HG03442 (cell line): ENCODE results near the gene MIPOL1.

ENCODE experiments used
- ATAC-seq: cut with Tn5 transposase; IDR thresholded peaks from one replicate; pipeline ENCODE4 v1.9.1; 2021; ENCODE audit warnings: mild to moderate bottlenecking, moderate library complexity; ENCODE audit not compliant: unreplicated experiment

Gene MIPOL1

DNA sequence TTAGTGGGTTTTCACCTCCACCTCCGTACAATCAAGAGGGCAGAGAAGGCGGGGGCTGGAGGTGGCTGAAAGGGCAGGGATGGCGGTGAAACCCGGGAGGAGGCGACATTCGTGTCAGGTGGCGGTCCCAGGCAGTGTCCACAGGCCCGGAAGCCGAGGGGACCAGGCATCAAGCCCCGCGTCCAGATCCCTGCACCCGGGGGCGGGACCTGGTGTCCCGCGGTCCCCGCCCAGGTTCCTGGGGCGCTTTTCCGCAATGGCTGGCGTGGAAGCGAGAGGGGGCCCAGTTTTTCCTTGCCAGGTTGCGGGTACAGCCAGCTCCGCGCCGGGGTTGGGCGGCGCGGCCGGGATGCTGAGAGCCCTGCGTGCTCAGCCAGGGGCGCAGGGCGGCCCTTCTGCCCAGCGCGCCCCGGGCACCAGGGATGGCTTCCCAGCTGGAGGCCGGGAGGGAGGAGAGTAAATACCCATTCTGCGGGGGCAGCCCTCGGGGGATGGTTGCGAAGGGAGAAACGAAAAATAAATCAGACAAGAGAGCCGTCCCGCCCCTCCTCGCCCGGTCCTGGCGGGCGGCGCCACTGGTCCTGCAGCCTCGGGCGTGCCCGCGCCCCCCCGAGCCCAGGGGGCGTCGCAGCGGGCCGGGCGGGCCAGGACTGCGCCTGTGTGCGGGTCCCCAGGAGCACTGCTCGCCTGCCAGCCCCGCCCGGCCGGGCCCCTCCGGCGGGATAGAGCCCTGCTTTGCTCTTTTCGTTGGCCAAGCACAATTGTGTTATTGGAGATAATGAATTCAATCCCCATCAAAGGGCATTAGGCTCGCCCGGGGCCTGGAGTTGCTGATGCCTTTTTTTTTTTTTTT lies 385.8 kb downstream of the MIPOL1 start:
- no peak for ATAC-seq

DNA sequence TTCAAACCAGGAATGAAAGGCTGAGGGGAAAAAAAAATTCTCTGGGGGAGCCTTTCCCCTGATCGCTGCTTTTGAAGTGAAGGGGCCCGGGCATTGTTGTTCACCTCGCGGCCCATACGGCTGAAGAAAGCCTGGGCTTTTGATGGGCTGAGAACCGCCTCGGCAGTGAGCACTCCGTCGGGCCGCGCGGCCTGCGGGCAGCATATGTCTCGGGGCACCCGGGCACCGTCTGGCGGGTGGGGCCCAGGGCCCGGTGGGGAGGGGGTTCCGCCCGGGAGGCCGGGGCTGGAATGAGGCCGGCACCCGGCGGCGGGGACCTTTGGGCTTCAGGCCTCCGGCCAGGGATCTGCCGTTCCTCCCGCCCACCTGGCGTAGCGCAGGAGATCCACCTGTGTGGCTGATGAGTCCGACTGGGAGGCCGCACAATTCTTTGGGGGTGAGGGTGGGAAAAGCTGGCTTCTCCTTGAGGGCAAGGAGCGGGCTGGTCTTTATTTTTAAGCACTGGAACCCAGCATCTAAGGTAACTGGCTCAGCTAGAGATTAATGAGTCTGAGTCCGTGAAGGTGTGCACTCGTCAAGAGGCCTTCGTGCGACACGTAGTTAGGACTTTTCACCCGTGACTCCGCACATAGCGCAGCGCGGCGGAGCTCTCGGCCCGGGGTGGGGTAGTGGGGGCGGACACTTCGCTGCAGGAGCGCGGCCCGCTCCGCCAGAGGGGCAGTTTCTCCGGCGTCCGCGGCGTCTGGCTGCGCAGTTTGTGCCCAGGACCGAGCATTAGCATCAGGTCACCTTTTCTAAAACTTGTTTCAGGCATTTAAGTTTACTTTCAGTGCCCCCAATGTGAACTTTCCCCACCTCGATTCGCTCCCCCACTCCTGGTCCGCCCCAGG lies 386.7 kb downstream of the MIPOL1 start:
- no peak for ATAC-seq

DNA sequence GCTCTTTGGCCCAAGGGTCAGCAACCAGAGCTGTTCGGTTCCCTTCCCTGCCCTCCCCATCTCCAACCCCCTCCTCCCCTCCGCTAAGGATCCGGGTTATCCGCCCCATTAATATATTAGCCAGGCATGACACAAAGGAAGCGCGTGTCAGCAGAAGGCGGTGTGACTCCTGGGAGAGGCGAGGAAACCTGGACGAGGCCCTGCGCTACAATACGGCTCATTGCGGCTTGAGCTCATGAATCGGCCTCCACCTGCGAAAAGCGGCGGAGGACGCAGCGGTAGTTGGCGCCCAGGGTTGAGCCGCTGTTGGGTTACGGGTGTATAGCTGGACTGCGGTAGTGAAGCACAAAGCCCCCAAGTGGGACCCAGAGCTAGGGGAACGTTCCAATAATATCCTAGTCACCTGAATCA lies 387.4 kb downstream of the MIPOL1 start:
- ATAC-seq = no peak

DNA sequence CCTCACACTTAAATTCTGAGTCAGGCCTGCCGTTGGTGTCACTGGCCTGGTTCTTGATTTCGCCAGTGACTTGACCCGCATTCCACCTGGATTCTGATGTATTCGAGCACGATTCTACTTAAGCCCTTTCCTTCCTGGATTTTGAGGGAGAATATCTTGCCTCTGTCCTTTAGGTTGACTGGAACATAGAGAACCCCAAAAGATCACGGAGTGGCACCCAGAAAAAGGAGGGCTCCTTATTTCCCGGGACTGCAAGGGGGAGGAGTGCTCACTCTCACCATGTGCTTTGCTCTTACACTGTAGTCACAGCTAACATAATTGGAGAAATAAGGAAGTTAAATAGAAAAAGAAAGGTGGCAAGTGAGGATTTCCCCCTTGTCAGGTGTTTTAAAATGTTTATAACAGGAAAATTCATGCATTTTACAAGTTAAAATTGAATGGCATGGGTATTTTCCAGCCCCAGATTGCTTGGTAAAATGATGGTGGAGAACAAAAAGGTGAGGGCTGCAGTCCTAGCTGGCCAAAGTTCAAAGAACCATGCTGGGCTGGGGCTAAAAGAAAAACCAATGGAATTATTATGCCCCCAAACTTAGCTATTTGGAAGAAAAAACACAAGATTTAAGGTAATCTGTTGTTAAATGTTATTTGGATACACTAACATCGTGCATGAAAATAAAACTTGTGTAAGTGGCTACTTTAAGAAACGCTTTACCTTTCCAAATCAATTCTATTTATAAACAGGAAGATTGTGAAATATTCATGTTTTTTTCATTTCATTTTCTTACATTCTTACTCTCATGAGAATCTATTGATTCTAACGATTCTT lies 388.4 kb downstream of the MIPOL1 start:
- ATAC-seq = no peak

DNA sequence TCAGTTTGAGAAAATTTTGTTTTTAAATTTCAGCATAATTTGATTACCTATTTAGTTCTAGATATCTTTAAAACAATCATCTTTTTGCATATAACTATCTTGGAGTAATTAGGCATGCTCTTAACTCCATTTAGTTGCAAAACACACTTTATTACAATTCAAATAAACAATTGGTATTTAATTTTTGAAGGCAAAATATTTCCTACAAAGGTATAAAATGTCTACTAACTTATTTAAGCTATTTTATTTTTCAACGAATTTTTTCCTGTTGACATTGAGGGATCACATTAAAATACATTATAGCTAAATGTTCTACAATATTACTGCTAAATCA lies 389.0 kb downstream of the MIPOL1 start:
- ATAC-seq = no peak

DNA sequence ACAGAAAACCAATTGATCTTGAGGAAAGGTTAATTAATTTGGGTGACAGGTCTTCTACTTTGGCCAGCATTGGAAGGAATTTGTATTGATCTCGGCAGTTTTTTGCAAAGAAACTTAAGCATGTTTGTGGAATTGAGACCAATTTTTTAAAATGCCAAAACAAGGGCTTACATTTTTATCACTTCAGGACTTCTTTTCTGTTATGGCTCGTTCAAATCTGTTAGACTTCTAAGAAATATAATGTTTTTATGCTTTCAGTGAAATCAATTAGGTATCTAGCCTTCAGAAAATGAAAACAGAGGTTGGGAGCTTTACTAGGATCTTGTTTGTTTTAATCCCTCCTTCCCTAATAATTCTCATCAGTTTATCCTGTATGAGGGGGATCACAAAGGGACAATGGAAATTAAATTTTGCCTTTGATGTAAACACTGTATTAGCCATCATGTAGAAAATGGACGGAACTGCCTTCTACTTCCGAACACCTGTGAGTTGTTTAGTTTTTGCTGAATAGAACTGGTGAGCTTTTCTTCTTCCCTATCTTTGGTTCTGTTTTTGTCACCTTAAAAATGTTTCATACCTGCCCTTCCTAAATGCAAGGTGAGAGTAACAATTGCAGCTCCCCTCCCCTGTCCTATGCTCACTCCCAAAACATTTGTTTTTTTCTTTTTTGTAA lies 389.5 kb downstream of the MIPOL1 start:
- ATAC-seq = no peak

DNA sequence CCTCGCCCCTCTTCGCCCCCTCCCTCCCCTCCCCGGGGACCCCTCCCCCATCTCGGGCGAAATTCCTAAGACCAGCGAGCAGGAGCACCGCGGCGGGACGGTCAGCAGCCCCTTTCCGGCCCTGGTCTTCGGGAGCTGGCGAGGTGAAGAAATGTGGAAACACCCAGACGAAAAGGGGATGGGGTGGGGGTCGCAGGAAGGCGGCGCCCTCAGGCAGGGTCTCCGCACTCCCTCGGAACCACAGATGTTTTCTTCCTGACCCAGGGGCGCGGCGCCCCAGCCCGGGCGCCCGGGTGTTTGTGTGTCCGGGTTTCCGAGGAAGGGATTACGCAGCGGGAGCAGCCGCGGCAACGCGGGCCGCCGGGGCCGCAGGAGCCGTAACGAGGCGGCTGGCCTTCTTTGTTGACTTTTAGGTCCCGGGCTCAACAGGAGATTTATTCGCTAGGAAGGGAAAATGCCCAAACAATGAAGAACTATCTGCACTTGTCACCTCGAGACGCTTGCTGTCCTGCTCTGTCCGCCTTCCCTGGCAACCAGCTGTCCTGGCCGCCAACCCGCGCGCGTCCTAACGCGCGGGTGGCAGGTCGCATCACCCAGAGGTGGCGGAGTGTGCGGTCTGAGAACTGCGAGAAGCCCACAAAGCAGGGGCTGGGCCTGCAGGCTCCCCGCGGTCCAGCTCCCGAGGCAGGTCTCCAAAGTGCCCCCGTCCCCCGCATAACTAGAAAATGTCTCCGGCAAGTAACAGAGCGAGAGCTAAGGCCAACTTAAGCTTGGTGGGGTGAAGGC lies 390.3 kb downstream of the MIPOL1 start:
- no peak for ATAC-seq

DNA sequence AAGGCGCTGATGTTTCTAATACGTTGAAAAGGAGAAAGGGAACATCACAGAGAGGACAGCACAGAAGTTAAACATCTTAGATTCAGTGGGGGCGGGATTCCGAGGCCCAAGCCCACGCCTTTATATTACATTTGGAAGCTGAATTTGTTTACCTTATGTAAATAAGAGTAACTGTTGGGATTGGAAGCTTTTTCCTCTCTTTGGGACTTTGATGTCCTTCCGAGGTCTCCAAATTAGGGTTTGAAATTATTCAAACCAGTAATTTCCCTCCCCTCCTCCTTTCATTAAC lies 390.9 kb downstream of the MIPOL1 start:
- no peak for ATAC-seq

DNA sequence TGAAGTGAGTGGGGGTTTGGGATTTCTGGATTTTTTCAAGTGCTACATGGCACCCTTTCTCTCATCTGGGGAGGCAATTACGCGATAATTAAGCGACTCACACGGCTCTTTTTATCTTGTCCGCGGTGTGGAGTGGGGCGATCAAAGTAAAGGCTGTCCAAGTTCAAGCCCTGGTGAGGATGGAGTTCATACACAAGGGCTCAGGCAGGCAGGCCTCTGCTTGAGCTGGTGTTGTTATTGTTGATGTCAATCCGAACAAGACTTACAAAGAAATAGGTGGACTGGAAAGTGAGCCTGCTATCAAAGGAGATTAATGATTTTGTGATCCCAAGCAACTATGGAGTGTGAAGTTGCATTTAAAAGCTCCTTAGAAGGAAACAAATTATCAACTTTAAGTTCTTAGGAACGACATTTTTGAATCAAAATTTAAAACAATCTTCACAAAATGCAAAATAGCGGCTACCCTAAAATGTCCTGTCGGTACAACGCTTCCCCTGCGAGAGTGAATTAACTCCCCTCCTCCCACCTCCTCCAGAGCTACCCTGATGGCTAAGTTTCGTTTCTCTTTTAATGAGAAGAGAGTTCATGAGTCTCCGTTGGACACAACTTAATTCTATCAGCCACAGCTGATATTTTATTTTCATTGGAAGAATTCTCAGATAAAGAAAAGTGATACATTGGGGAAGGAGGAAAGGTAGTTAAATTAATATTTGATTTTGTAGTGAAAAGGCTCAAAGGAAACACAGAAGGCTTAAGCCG lies 391.4 kb downstream of the MIPOL1 start:
- ATAC-seq = no peak

DNA sequence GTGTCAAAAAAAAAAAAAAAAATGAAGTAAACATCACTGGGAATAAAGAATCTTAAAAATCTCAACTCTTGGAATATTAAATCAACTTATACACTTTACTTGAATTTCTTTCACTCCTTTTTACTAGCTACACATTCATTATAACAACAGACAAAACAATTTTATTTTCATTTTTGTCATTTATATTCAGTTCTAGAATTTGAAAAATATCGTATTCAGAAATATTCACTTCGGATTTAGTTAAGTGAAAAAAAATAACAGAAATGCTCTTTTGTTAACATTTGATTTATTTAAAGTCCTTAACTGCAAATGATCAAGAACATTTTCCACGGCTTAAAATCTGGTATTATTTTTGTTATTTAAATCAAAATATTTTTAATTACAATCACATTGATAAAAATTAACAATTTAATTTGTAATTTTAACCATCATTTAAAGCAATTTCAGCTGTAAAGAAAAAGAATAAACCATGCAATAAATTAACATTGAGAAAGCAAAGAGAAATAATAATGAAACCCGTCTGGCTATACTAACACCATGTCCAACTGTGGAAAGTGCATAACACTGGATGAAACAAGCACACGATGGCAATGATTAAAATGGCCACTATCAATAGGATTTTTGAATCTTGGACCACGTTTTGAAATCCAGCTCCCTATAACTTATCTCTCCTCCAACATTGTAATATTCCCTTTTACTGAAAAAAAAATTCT lies 392.1 kb downstream of the MIPOL1 start:
- no peak for ATAC-seq

DNA sequence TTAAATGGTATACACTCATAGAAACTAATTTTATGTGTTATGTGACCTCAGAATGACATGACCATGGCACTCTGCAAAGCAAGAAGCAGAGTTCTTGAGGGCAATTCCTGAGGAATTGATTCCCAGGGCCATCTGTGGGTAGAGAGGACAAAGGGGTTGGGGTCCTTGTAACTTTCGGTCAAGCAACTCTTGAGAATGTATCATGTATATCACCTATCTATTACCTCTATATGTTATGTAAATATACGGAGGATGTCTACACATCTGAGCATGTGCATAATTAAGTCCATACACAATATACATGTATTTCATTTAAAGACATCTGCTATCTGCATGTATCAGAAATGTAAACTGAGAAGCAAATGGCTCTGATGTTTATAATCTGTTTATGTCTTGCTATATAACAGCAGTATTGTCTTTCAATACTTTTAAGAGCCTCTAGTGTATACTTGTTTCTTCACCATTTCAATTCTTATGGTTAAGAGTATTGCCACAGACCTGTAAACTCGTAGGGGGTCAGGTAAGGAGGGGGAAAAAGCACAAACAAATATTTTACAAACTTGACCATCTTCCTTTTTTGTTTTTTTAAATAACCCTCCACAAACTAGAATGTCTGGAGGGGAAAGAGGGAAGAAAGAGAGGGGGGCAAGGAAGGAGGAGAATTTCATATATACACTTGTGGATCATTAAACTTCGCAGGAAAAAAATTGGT lies 392.8 kb downstream of the MIPOL1 start:
- no peak for ATAC-seq

DNA sequence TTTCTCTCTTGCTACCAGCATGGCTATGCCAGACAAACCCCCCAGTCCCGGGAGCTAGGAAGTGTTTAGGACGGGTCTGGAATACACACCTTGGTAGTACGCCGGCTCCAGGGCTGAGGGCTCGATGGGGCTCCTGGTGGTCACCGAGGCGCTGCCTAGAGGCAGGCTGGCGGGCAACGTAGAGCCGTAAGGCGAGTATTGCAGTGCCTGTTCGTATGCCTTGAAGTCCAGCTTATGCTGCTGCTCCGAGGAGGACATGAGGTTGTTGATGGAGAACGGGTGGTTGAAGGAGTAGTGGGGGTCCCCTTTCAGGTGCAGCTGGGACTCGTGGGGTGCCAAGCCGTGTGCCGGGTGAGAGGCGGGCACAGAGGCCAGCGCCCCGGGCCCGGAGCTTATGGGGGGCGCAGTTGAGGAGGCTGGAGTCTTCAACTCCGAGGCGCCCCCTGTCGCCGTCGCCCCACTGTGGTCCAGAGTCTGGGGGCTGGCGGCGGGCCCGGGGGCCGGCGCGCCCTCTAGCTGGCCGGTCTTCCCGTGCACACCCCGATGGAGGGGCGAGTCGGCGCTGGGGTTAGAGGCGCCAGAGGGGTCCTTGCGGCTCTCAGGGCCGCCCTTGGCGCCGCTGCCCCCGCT lies 393.7 kb downstream of the MIPOL1 start:
- no peak for ATAC-seq

DNA sequence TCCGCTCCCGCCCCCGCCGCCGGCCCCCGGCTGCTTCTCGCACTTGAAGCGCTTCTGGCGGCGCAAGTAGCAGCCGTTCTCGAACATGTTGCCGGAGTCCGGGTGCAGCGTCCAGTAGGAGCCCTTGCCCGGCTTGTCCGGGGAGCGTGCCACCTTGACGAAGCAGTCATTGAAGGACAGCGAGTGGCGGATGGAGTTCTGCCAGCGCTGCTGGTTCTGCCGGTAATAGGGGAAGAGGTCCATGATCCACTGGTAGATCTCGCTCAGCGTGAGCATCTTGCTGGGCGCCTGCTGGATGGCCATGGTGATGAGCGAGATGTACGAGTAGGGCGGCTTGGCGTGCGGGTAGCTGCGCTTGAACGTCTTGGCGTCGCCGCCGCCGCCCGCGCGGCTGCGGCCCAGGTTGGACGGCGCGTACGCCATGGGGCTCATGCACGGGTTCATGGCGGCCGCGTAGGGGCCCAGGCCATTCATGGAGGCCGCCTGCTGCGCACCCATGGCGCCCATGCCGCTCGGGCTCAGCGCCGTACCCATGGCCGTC lies 394.3 kb downstream of the MIPOL1 start:
- ATAC-seq = no peak

DNA sequence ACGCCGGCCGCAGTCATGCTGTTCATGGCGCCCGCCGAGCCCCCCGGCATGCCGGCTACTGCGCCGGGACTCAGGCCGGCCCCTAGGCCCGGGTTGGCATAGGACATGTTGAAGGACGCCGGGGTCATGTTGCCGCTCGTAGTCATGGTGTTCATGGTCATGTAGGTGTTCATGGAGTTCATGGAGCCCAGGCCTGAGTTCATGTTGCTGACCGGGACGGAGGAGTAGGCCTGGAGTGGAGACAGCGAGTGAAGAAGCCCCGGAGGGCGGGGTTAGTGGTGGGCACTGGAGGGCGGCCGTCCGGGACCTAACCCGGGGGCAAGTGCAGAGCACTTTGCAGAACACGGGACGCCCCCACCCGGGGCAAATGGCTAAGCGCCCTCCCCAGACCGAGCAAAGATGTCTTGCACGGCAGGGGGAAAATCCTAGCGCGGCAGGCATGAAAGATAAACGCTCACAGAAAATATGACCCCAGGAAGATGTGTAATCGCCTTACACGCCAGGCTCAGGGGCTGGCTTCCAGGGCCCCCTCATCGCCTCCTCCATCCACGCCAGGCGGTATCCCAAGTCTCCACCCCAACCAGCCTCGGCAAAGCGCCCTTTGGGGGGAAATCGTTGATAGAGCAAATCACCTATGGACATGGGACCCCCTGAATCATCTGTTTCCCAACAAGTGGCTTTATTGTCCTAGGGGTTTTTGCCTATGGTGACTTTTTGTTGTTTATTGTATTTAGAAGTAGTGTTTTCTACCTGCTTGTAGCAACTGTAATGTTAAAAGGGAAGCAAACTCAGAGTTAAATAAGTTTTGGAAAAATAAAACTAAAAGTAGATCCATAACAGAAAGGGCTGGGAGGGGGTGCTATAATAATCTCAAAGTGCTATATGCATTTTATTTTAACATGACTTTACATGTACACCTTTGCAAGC lies 395.0 kb downstream of the MIPOL1 start:
- ATAC-seq = no peak

DNA sequence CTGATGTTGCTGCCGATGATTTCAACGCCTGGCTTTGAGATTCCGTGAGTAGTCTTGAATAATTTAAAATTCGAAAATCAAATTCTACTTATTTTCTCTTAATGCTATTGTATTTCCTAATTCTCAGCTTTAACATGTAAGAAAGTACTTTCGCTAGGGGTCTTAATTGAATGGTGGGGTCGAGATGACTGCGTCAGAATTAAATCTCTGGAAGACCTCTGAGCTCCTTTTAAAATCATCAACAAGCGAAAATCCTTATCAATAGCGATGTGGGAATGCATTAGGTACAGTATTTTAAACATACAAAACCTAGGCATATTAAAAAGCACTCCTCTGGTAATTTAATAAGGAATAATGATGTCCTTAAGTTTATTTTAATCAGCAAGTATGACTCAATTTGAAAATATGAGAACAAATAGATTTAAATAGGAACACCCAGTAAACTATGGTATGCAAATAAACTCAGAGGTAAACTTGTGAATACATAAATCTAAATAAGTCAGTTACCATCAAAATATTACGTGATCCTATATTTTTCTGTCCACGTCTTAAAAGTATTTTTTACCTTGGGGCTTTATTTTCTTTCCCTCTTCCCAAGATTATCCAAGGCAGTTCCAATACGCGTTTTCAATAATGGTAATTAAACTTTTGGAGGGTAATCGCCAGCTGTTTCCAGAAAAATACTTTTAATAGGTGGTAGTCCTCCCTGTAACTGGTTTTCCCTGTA lies 395.9 kb downstream of the MIPOL1 start:
- ATAC-seq = no peak
